Measurements from ENCODE around the gene LYPD8.

- TF ChIP-seq CTCF (conservative IDR thresholded peaks at IDR 0.05) (no peak), EZH2 (IDR thresholded peaks at IDR 0.05; ENCODE audit: low read depth) (no peak)
Observed at GRCh38 chr1:248790456-248790855, 34.9 kb upstream of the LYPD8 start.

Measured in PC-9 (cell line).